SK-N-SH treated with all-trans-retinoic acid at 6 μM for 48 hours (cell line): ENCODE measurements around the gene MAMSTR.

Source experiments
- ATAC-seq: fragments of 200-7000 bp; cut with Tn5 transposase; 3 replicates; pipeline ENCODE4 v1.9.1; 2020; ENCODE audit warnings: mild to moderate bottlenecking, moderate library complexity
- ARNTL ChIP-seq: fragments of 450-650 bp; formaldehyde crosslinking; IDR thresholded peaks from 2 replicates; pipeline ENCODE4 v1.5.0; 2020; ENCODE audit warnings: low read depth, mild to moderate bottlenecking, moderate library complexity, borderline replicate concordance
- BACH2 ChIP-seq: fragments of 250-450 bp; sonication (Bioruptor Pico); IDR thresholded peaks from 2 replicates; pipeline ENCODE4 v1.9.0; 2021; ENCODE audit warnings: mild to moderate bottlenecking, borderline replicate concordance
- CREB5 ChIP-seq: fragments of 250-450 bp; sonication (Bioruptor Pico); IDR thresholded peaks from 2 replicates; pipeline ENCODE4 v1.5.1; 2020; ENCODE audit warnings: low read depth, mild to moderate bottlenecking, moderate library complexity
- ESRRG ChIP-seq: fragments of 250-450 bp; sonication (Bioruptor Pico); IDR thresholded peaks from 2 replicates; pipeline ENCODE4 v1.6.1; 2021; ENCODE audit warnings: mild to moderate bottlenecking
- GLIS3 ChIP-seq: fragments of 250-450 bp; sonication (Bioruptor Pico); IDR thresholded peaks from 2 replicates; pipeline ENCODE4 v1.5.0; 2020; ENCODE audit warnings: mild to moderate bottlenecking, moderate library complexity
- ISL1 ChIP-seq: fragments of 250-450 bp; sonication (Bioruptor Pico); IDR thresholded peaks from 2 replicates; pipeline ENCODE4 v2.1.2; 2022; ENCODE audit warnings: mild to moderate bottlenecking, moderate library complexity
- OSR1 ChIP-seq: fragments of 250-450 bp; sonication (Bioruptor Pico); IDR thresholded peaks from 2 replicates; pipeline ENCODE4 v1.8.0; 2022; ENCODE audit warnings: moderate library complexity, mild to moderate bottlenecking, inconsistent platforms
- PATZ1 ChIP-seq: fragments of 250-450 bp; sonication (Bioruptor Pico); IDR thresholded peaks from 2 replicates; pipeline ENCODE4 v1.8.0; 2020; ENCODE audit warnings: mild to moderate bottlenecking, moderate library complexity, borderline replicate concordance
- PPARA ChIP-seq: fragments of 250-450 bp; sonication (Bioruptor Pico); IDR thresholded peaks from 2 replicates; pipeline ENCODE4 v1.5.0; 2020; ENCODE audit warnings: mild to moderate bottlenecking, borderline replicate concordance
- RARB ChIP-seq: fragments of 250-450 bp; sonication (Bioruptor Pico); IDR thresholded peaks from 2 replicates; pipeline ENCODE4 v1.8.0; 2021; ENCODE audit warnings: mild to moderate bottlenecking, moderate library complexity
- SNAI2 ChIP-seq: fragments of 250-450 bp; sonication (Bioruptor Pico); IDR thresholded peaks from 2 replicates; pipeline ENCODE4 v1.5.0; 2020; ENCODE audit warnings: mild to moderate bottlenecking, moderate library complexity
- TOX ChIP-seq: fragments of 250-450 bp; sonication (Bioruptor Pico); IDR thresholded peaks from 2 replicates; pipeline ENCODE4 v1.8.0; 2021; ENCODE audit warnings: mild to moderate bottlenecking, moderate library complexity, borderline replicate concordance
- TSHZ2 ChIP-seq: fragments of 250-450 bp; sonication (Bioruptor Pico); IDR thresholded peaks from 2 replicates; pipeline ENCODE4 v1.5.0; 2020; ENCODE audit warnings: mild to moderate bottlenecking, moderate library complexity
- ZC3H10 ChIP-seq: fragments of 250-450 bp; sonication (Bioruptor Pico); IDR thresholded peaks from 2 replicates; pipeline ENCODE4 v1.5.1; 2021; ENCODE audit warnings: mild to moderate bottlenecking, moderate library complexity
- ZFP30 ChIP-seq: fragments of 450-650 bp; formaldehyde crosslinking; IDR thresholded peaks from 2 replicates; pipeline ENCODE4 v1.5.0; 2022; ENCODE audit warnings: mild to moderate bottlenecking, moderate library complexity
- ZNF565 ChIP-seq: fragments of 450-650 bp; formaldehyde crosslinking; conservative IDR thresholded peaks from 2 replicates; pipeline ENCODE4 v1.5.0; 2020; ENCODE audit warnings: low read depth, mild to moderate bottlenecking, moderate library complexity
- ZNF70 ChIP-seq: fragments of 450-650 bp; formaldehyde crosslinking; IDR thresholded peaks from 2 replicates; pipeline ENCODE4 v1.5.0; 2020; ENCODE audit warnings: mild to moderate bottlenecking, moderate library complexity

Gene MAMSTR

GRCh38 chr19:48726556-48726955 is 7.0 kb upstream of the MAMSTR start (continued):
- TF ChIP-seq TSHZ2: no peak
- TF ChIP-seq GLIS3 (CRISPR knock-in tag): no peak
- TF ChIP-seq, all 23 proteins: peak for 0

- no peak for TF ChIP-seq ZNF565 (CRISPR knock-in tag)
- TF ChIP-seq PPARA: no peak
- TF ChIP-seq TSHZ2: no peak
- no peak for TF ChIP-seq PATZ1 (CRISPR knock-in tag)
- no peak for TF ChIP-seq ZC3H10 (CRISPR knock-in tag)
- no peak for TF ChIP-seq GLIS3 (CRISPR knock-in tag)
- TF ChIP-seq SNAI2 (CRISPR knock-in tag): no peak
- no peak for TF ChIP-seq CREB5 (CRISPR knock-in tag)
- no peak for TF ChIP-seq ZNF70 (CRISPR knock-in tag)
- peak; percentile 57 for ATAC-seq
These were observed 5.5 kb upstream of the MAMSTR start for GRCh38 chr19:48724796-48725753.

GRCh38 chr19:48722196-48722708 is 2.7 kb upstream of the MAMSTR start:
- ATAC-seq: no peak
- TF ChIP-seq ZNF565 (CRISPR knock-in tag) (no peak), RARB (CRISPR knock-in tag) (no peak), ARNTL (CRISPR knock-in tag) (no peak), OSR1 (CRISPR knock-in tag) (no peak), PATZ1 (CRISPR knock-in tag) (no peak), ZFP30 (CRISPR knock-in tag) (no peak), ZNF70 (CRISPR knock-in tag) (no peak), ESRRG (CRISPR knock-in tag) (no peak), GLIS3 (CRISPR knock-in tag) (no peak), ISL1 (no peak), TOX (CRISPR knock-in tag) (no peak), BACH2 (CRISPR knock-in tag) (no peak), CREB5 (CRISPR knock-in tag) (no peak)
